ENCODE data around the gene WBP2. TPM values are rescaled to one million over a fixed set of nuclear protein-coding genes. Genes with fewer than 3 reads are reported as not detected.

WBP2 gene
- total RNA-seq, 2 donors from 2014 or later = 100.0 to 163 TPM

DNA sequence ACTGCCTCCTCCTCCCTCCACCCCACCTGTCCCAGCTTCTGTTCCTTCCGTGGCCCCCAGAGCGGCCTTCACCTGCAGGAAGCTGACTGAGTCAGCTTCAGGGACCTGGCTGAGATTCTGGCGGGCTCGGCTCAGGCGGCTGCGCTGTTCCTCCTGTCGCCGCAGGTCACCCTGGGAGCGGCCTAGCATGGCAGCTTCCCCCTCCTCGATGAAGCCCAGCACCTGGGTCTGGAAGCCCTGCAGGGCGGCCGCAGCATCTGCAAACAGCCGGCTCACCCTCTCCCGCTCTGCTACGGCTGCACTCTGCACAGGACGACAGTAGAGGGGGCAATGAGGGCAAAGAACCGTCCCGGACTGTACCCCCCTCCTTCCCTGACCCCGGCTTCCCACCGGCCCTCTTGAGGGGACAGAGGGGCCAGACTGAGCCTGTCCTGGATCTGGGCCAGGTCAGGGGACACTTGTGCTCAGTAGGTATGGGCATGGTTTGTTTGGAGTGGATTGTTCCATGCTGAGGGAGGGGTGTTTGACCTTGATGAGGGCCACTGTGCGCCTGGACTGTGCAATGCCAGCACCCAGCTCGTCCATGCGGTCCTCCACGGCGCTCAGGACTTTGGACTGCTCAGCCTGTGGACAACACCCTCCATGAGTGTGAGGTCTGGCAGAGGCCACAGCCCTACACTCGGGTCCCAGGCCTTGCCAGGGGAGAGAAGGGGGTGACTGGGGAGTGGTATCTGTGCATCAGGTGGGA, 21.2 kb upstream of the WBP2 start:
- no peaks in the 10 kb centered on the region for H3K27me3 ChIP-seq
- peak overlapping the region; percentile 59 to 63 for H3K4me3 ChIP-seq
- H3K4me1 ChIP-seq = peaks cover 0 to 64% of the 10 kb centered on the region in 2 donors
- peak overlapping the region; percentile 93 to 94 for H3K27ac ChIP-seq
- no peak for DNase-seq (ENCODE audit: low spot score)
- TF ChIP-seq CTCF (IDR thresholded peaks at IDR 0.05) = no peak
- peaks cover 20% of the 10 kb centered on the region for H3K36me3 ChIP-seq
- H3K9me3 ChIP-seq = no peaks in the 10 kb centered on the region

DNA sequence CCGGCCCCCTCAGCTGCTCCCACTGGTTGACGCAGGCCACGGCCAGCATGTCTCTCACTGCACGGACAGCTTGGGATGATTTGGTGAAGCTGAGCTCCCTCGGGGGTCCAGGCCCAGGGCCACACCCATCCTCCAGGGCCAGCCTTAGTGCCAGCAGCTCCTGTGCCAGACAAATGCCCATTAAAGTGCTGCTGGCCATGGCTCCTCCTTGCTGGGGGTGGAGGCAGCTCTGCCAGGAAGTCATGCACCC, 20.7 kb upstream of the WBP2 start:
- Histone ChIP-seq H3K36me3 (peaks cover 20% of the 10 kb centered on the region), H3K27me3 (no peaks in the 10 kb centered on the region), H3K4me1 (peaks cover 0 to 66% of the 10 kb centered on the region in 2 donors), H3K4me3 (peak overlapping the region in 1 of 2 donors; percentile 63), H3K9me3 (no peaks in the 10 kb centered on the region), H3K27ac (peak overlapping the region; percentile 93 to 94)
- DNase-seq (ENCODE audit: low spot score) = no peak
- TF ChIP-seq CTCF (IDR thresholded peaks at IDR 0.05) = no peak

- peak overlapping the region in 1 of 2 donors; percentile 63 for H3K4me3 ChIP-seq
- peaks cover 20% of the 10 kb centered on the region for H3K36me3 ChIP-seq
- H3K4me1 ChIP-seq = peaks cover 0 to 72% of the 10 kb centered on the region in 2 donors
- H3K9me3 ChIP-seq = no peaks in the 10 kb centered on the region
- H3K27ac ChIP-seq = peak overlapping the region; percentile 93 to 94
- H3K27me3 ChIP-seq = no peaks in the 10 kb centered on the region
- TF ChIP-seq CTCF (IDR thresholded peaks at IDR 0.05) = no peak
- no peak for DNase-seq (ENCODE audit: low spot score)
Observed at GRCh38 chr17:75875182-75875939, 20.2 kb upstream of the WBP2 start.

GRCh38 chr17:75874323-75875181, 19.4 kb upstream of the WBP2 start:
- H3K36me3 ChIP-seq = peaks cover 20% of the 10 kb centered on the region
- TF ChIP-seq CTCF (IDR thresholded peaks at IDR 0.05) = no peak
- no peaks in the 10 kb centered on the region for H3K27me3 ChIP-seq
- no peak for DNase-seq (ENCODE audit: low spot score)
- no peak overlapping the region for H3K4me3 ChIP-seq
- H3K4me1 ChIP-seq = peaks cover 0 to 80% of the 10 kb centered on the region in 2 donors
- peak overlapping the region; percentile 93 to 94 for H3K27ac ChIP-seq
- no peaks in the 10 kb centered on the region for H3K9me3 ChIP-seq

- Histone ChIP-seq H3K4me1 (peaks cover 0 to 82% of the 10 kb centered on the region in 2 donors), H3K27me3 (no peaks in the 10 kb centered on the region)
- TF ChIP-seq CTCF (IDR thresholded peaks at IDR 0.05) = no peak
Observed at GRCh38 chr17:75873587-75874322, 18.6 kb upstream of the WBP2 start.

More at GRCh38 chr17:75873587-75874322, 18.6 kb upstream of the WBP2 start:
- no peaks in the 10 kb centered on the region for H3K9me3 ChIP-seq
- no peak for DNase-seq (ENCODE audit: low spot score)
- H3K27ac ChIP-seq = peak overlapping the region; percentile 91 to 94
- H3K36me3 ChIP-seq = peaks cover 20% of the 10 kb centered on the region
- H3K4me3 ChIP-seq = no peak overlapping the region
